HG03039 (cell line): ENCODE results near the gene PLAA.
"Not testable (repeated sequence)": the region's sequence is repeated elsewhere in the genome, so short reads cannot be mapped to it uniquely, and the experiment has no call there.

ENCODE experiments used
- ATAC-seq: cut with Tn5 transposase; IDR thresholded peaks from one replicate; pipeline ENCODE4 v1.9.1; 2021; ENCODE audit warnings: mild to moderate bottlenecking, moderate library complexity; ENCODE audit not compliant: unreplicated experiment

The PLAA gene

GRCh38 chr9:26935847-26936246, 11.2 kb downstream of the PLAA start:
- no peak for ATAC-seq

DNA sequence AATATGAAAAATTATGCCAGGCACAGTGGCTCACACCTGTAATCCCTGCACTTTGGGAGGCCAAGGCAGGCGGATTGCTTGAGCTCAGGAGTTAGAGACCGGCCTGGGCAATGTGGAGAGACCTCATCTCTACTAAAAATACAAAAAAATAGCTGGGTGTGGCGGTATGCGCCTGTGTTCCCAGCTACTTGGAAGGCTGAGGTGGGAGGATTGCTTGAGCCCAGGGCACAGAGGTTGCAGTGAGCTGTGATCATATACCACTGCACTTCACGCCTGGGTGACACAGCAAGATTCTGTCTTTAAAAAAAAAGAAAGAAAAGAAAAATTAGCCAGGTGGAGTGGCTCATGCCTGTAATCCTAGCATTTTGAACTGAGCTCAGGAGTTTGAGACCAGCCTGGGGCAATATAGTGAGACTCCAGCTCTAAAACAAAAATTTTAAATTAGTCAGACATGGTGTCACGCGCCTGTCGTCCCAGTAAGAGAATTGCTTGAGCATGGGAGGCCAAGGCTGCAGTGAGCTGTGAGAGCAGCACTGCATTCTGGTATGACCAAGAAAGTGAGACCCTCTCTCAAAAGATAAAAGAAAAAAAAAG, 18.0 kb downstream of the PLAA start:
- ATAC-seq = no peak

- no peak for ATAC-seq
Measured at GRCh38 chr9:26925609-26926008, 21.4 kb downstream of the PLAA start.

- no peak for ATAC-seq
Measured at GRCh38 chr9:26919698-26920097, 27.3 kb downstream of the PLAA start.

DNA sequence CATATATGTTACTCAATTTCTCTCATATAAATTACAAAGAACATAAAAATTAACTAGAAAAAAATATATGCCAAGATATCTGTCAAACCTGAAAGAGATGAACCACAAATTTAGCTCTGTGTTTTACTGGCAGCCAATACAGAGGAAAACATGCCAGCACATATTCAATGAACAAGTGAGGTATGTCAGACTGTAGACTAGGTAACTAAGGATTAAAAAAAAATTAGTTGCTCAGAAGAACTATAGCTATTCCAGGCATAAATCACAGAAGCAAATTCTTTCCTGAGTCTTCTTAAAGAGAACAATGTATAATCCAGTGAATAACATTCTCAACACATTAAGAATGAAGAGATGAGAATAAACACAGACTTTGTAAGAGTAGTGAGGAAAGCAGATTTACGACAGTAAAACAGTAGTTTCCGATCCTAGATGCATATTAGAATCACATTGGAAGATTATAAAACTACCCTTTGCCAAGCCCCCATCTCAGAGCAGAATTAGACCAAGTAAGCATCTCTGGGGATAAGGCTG, 33.8 kb downstream of the PLAA start:
- no peak for ATAC-seq

DNA sequence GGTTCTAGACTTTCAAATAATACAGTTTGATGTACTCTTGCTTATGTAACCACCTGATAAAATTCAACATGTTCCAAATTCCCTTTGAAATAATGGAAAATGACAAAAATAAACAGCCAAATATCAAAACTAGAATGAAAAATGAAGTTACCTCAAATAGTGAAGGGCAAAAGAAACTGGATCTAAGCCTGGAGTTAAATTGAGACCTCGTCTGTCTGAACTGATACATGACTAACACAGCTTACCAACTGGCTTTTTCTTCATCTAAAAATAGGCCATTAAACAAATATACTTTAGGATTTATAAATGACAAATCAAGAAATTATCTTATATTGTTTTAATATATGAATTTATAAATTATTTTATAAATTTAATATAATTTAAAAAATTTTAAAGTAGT, 42.4 kb downstream of the PLAA start:
- ATAC-seq = no peak

DNA sequence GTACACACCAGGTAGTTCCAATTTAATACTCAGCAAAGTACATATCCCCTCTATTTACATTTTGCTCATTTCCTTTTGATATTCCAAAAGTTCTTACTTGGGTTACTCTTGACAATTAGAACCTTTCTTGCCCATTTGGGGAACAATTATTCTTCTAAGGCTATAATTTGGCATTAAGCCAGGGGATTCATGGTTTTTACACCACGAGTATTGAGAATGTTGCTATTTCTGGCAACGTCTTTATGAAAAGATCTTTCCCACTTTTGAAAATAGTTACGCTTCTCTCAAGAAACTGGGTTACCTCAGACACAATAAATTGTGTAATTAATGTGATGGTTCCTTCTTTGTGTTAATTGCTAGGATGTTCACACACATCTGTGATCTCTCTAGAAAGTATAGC, 43.0 kb downstream of the PLAA start:
- no peak for ATAC-seq

DNA sequence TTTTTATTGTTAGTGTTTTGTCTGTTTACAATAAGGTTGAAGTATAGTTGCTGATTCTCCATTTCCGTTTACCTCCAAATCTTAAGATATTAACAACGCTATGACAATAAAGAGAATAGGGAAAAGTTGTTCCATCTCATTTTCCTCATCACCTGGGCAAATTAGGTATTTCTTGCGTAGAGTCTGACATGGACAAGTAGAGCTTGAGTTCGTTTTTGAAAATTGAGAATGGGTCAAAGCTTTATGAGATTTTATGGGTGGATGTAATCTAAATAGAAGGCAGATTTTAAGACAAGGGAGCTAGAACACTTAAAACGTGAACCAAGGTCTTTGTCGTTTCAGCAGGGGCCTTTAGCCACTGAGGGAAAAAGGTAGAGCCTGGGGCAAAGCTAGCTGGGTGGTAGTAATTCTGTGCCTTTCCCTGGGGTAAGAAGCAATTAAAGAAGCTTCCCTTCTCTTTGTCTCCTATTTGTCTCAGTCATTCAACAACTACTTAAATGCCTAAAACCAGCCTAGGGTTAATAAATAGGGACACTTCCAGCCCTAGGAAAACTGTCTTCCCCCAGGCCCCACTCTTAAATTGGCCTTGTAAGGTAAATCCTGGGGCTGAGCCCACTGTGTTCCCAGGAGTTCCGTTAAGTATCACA, 53.9 kb downstream of the PLAA start:
- ATAC-seq = no peak

DNA sequence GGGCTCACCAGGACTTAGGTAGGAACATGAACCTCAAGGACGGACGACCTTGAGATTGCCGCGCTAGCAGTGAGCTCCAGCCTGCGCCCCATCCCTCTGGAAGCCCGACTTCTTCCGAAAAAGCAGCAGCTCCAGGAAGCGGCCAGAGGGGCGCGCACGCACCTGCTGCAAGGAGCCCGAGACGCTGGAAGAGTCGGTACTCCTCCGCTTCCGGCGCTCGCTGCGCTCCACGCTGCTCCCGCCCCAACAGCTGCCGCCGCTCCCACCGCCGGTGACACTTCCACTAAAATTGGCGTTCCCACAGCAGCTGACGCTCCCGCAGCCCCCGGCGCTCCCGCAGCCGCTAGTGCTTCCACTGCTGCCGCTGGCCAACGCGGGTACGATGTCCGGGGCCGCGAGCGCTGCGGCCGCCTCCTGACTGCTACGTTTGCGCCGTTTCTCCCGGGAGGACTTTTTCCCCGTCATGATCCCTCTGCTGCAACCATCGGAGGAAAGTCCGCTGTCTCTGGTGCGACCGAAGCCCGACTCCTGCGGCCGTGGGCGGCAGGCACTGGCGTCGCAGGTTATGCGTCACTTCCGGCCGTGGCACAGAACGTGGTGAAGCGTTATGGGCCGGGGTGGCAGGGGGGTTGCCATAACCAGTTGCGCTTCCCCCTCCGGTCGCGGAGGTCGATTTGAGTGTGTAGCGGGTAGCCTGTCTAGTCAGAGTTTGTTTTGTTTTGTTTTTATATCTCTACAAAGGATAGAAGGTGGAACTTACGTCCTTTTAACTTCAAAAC, 54.6 kb downstream of the PLAA start, which contains the start of gene CAAP1:
CAAP1 (minus strand) TSS at position 552 of the 779 bp plus-strand sequence; CDS start at position 465, 87 bp downstream.
- ATAC-seq = peak; percentile 93

- ATAC-seq = no peak
Measured at GRCh38 chr9:26891726-26892125, 55.3 kb downstream of the PLAA start.

DNA sequence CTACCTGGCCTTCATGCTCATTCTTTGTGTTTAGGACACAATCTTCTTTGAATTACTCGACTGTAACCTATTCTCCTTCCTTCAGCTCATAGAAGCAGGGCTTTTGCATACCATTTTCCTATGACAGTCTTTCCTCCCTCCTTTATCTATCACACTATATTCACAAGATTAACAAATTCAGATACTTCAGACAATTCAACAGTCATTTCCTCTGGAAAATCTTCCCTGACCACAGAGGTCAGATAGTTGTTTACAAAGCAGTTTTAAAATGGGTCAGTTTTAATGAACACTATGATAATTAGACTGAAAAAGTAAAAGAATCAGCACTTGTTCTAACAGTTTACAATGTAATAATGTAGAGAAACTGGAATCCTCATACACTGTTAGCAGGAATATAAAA, 58.8 kb downstream of the PLAA start:
- ATAC-seq = no peak

GRCh38 chr9:26882154-26882553, 64.9 kb downstream of the PLAA start:
- no peak for ATAC-seq

- no peak for ATAC-seq
Measured at GRCh38 chr9:26880262-26880661, 66.8 kb downstream of the PLAA start.

- ATAC-seq = not testable (repeated sequence)
Measured at GRCh38 chr9:26875155-26875554, 71.9 kb downstream of the PLAA start.

- ATAC-seq = no peak
Measured at GRCh38 chr9:26870292-26870691, 76.8 kb downstream of the PLAA start.

DNA sequence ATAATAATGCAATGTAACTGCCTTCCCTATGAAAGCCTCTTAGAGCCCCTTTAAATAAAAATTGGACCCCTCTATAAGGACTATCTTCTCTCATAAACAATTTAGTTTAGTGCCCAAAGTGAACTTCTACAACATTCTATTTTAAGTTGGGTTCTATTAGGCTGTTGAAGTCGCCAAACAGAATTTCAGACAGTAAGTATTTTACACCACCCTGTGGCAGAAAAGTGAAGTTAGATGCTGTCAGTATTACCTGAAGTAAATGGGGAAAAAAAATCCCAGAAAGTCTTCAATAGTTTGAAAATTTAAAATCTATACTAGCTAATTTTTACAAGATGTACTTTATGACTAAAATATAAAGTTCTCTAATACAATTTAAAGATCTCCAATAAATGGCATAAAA, 84.0 kb downstream of the PLAA start:
- ATAC-seq = no peak

- ATAC-seq = peak; percentile 68
Measured at GRCh38 chr9:26856413-26857032, 90.5 kb downstream of the PLAA start.
